Liver (tissue), 9 donors: ENCODE results near the gene CCDC152. TPM values are rescaled to one million over a fixed set of nuclear protein-coding genes. Genes with fewer than 3 reads are reported as not detected.
A peak's percentile ranks its signal among the peaks of the same experiment; 100 is the strongest.

ENCODE experiments used
- DNase-seq: peaks from one replicate; pipeline ENCODE4 v3.0.0-alpha.2; 2017; ENCODE audit warnings: low spot score
- H3K27ac ChIP-seq, 2 donors: one replicate each; pipeline ENCODE4 v1.7.0; 2013; ENCODE audit warnings: inconsistent platforms in 2 of 2, low read length in 2 of 2, control low read depth in 1 of 2, low read depth in 1 of 2, mild to moderate bottlenecking in 1 of 2
- H3K27me3 ChIP-seq, 4 donors: one replicate each; pipeline versions ENCODE4 v1.6.1 to v1.7.0; 2013; ENCODE audit warnings: low read length in 3 of 4, inconsistent platforms in 1 of 4, mild to moderate bottlenecking in 1 of 4, moderate library complexity in 1 of 4; ENCODE audit not compliant: control insufficient read depth in 4 of 4, insufficient read depth in 4 of 4
- H3K36me3 ChIP-seq, 4 donors: one replicate each; pipeline versions ENCODE4 v1.6.1 to v1.7.0; 2013; ENCODE audit warnings: low read length in 3 of 4, mild to moderate bottlenecking in 3 of 4, low read depth in 1 of 4, moderate library complexity in 1 of 4; ENCODE audit not compliant: control insufficient read depth in 4 of 4, insufficient read depth in 3 of 4
- H3K4me1 ChIP-seq, 4 donors: one replicate each; pipeline versions ENCODE4 v1.6.1 to v1.7.0; 2013; ENCODE audit warnings: low read length in 3 of 4, mild to moderate bottlenecking in 3 of 4, moderate library complexity in 1 of 4; ENCODE audit not compliant: control insufficient read depth in 4 of 4, insufficient read depth in 4 of 4
- H3K4me3 ChIP-seq, 3 donors: one replicate each; pipeline versions ENCODE4 v1.6.1 to v1.7.0; 2013; ENCODE audit warnings: low read length in 3 of 3, control low read depth in 1 of 3, low read depth in 1 of 3, mild to moderate bottlenecking in 1 of 3
- H3K9ac ChIP-seq, 2 donors: one replicate each; pipeline ENCODE4 v1.7.0; 2013; ENCODE audit warnings: low read length in 2 of 2, mild to moderate bottlenecking in 2 of 2, moderate library complexity in 2 of 2, control low read depth in 1 of 2, low read depth in 1 of 2
- H3K9me3 ChIP-seq, 4 donors: one replicate each; pipeline versions ENCODE4 v1.6.1 to v1.7.0; 2013; ENCODE audit warnings: low read length in 3 of 4; ENCODE audit not compliant: control insufficient read depth in 4 of 4
- ATF3 ChIP-seq: IDR thresholded peaks from 2 replicates; pipeline ENCODE4 v1.6.1; 2016; ENCODE audit warnings: antibody characterized with exemption
- CTCF ChIP-seq: fragments of 150-350 bp; IDR thresholded peaks from 2 replicates; pipeline ENCODE4 v1.5.1; 2017; ENCODE audit warnings: improper control_type of control experiment, low read depth, low read length; ENCODE audit not compliant: missing input control
- EGR1 ChIP-seq, 2 donors: IDR thresholded peaks; 2 replicates each; pipeline ENCODE4 v1.6.1; 2016 to 2018; ENCODE audit warnings: antibody characterized with exemption in 2 of 2, low read depth in 2 of 2
- FOXA1 ChIP-seq: IDR thresholded peaks from 2 replicates; pipeline ENCODE4 v1.6.1; 2016; ENCODE audit warnings: antibody characterized with exemption
- FOXA2 ChIP-seq: IDR thresholded peaks from 2 replicates; pipeline ENCODE4 v1.6.1; 2016; ENCODE audit warnings: antibody characterized with exemption
- GABPA ChIP-seq, 2 donors: IDR thresholded peaks in 1 of 2; conservative IDR thresholded peaks in 1 of 2; 2 replicates each; pipeline ENCODE4 v1.6.1; 2016; ENCODE audit warnings: antibody characterized with exemption in 2 of 2, mild to moderate bottlenecking in 1 of 2, moderate library complexity in 1 of 2
- HNF4A ChIP-seq, 2 donors: conservative IDR thresholded peaks; 2 replicates each; pipeline ENCODE4 v1.6.1; 2016; ENCODE audit warnings: antibody characterized with exemption in 2 of 2, mild to moderate bottlenecking in 2 of 2
- HNF4G ChIP-seq: IDR thresholded peaks from 2 replicates; pipeline ENCODE4 v1.6.1; 2016; ENCODE audit warnings: antibody characterized with exemption
- JUND ChIP-seq, 2 donors: IDR thresholded peaks; 2 replicates each; pipeline ENCODE4 v1.6.1; 2016; ENCODE audit warnings: antibody characterized with exemption in 2 of 2
- MAX ChIP-seq: IDR thresholded peaks from 2 replicates; pipeline ENCODE4 v1.6.1; 2016; ENCODE audit warnings: antibody characterized with exemption
- NR2F2 ChIP-seq: IDR thresholded peaks from 2 replicates; pipeline ENCODE4 v1.6.1; 2016; ENCODE audit warnings: antibody characterized with exemption
- RAD21 ChIP-seq, 2 donors: IDR thresholded peaks; 2 replicates each; pipeline ENCODE4 v1.6.1; 2016; ENCODE audit warnings: antibody characterized with exemption in 2 of 2, mild to moderate bottlenecking in 2 of 2
- REST ChIP-seq: IDR thresholded peaks from 2 replicates; pipeline ENCODE4 v1.6.1; 2016; ENCODE audit warnings: antibody characterized with exemption, mild to moderate bottlenecking
- RXRA ChIP-seq, 2 donors: IDR thresholded peaks; 2 replicates each; pipeline ENCODE4 v1.6.1; 2017 to 2018; ENCODE audit warnings: antibody characterized with exemption in 2 of 2, mild to moderate bottlenecking in 1 of 2
- SP1 ChIP-seq: IDR thresholded peaks from 2 replicates; pipeline ENCODE4 v1.6.1; 2018; ENCODE audit warnings: antibody characterized with exemption, mild to moderate bottlenecking
- TAF1 ChIP-seq: conservative IDR thresholded peaks from 2 replicates; pipeline ENCODE4 v1.6.1; 2016; ENCODE audit warnings: antibody characterized with exemption, mild to moderate bottlenecking
- YY1 ChIP-seq: IDR thresholded peaks from 2 replicates; pipeline ENCODE4 v1.6.1; 2016; ENCODE audit warnings: antibody characterized with exemption, mild to moderate bottlenecking
- ZBTB33 ChIP-seq: IDR thresholded peaks from 2 replicates; pipeline ENCODE4 v1.6.1; 2016; ENCODE audit warnings: antibody characterized with exemption
- WGBS: extraction: QIAGEN DNeasy Blood & Tissue Kit; methylation state at CpG from one replicate; pipeline ENCODE4 v1.1.7; 2013; 5-methylcytosine and 5-hydroxymethylcytosine counted together
- polyA plus RNA-seq, 2 donors: library from polyadenylated mRNA; stranded (reverse) in 1 of 2; unstranded in 1 of 2; fragments of 200-250 nt in 1 of 2; fragments of >200 nt in 1 of 2; fragmentation: Nextera tagmentation in 1 of 2; extraction: Ambion mirVana in 1 of 2; gene quantifications; one replicate each; pipeline versions ENCODE4 v1.2.1 to v1.2.3, GENCODE V29; 2013 to 2015
- total RNA-seq, 2 donors: library from RNA; depleted of rRNA; stranded (reverse); fragments of >200 nt; gene quantifications; one replicate each; pipeline ENCODE4 v1.2.3, GENCODE V29; 2014
- donor health status: healthy.
- donor health status: healthy.
- donor health status: healthy.
- donor health status: healthy.
- donor health status: healthy.

Gene CCDC152
- total and polyA plus RNA-seq, 4 donors: 0.08 to 81.4 (median 3.3) TPM

GRCh38 chr5:42811591-42812446 lies 55.2 kb downstream of the CCDC152 start, which contains the start of gene SELENOP:
Gene SELENOP (minus strand): TSS chr5:42811892. CDS start chr5:42808353, 3,539 bp downstream.
- H3K27me3 ChIP-seq: no peaks in the 10 kb centered on the region
- peak; percentile 70 for DNase-seq
- H3K36me3 ChIP-seq: peaks cover 0 to 9% (median 5%) of the 10 kb centered on the region in 4 donors
- H3K4me1 ChIP-seq: peaks cover 4 to 40% (median 27%) of the 10 kb centered on the region in 4 donors
- H3K27ac ChIP-seq: peak within 1 kb of the TSS; percentile 70 to 82
- TF ChIP-seq RXRA (IDR thresholded peaks at IDR 0.05) (peak; percentile 86 to 90), JUND (IDR thresholded peaks at IDR 0.05) (peak; percentile 82 to 86), GABPA (IDR thresholded peaks at IDR 0.05 in 1 of 2, conservative IDR thresholded peaks at IDR 0.05 in 1 of 2) (peak in 1 of 2 donors; percentile 11), TAF1 (peak; percentile 100), EGR1 (IDR thresholded peaks at IDR 0.05; ENCODE audit: low read depth in 2 of 2) (peak in 1 of 2 donors; percentile 52), RAD21 (IDR thresholded peaks at IDR 0.05) (peak; percentile 2 to 56), MAX (peak; percentile 69), HNF4A (conservative IDR thresholded peaks at IDR 0.05) (peak; percentile 99), NR2F2 (peak; percentile 88), HNF4G (peak; percentile 98), CTCF (no peak), ZBTB33 (peak; percentile 52), SP1 (peak; percentile 98), YY1 (peak; percentile 60), FOXA2 (peak; percentile 86), FOXA1 (peak; percentile 71), REST (peak; percentile 96), ATF3 (peak; percentile 70)
- peak within 1 kb of the TSS; percentile 76 to 84 (median 82) for H3K4me3 ChIP-seq
- WGBS: 7% methylated on average over 8 of the region's 8 CpGs
- no peaks in the 10 kb centered on the region for H3K9me3 ChIP-seq
- peak within 1 kb of the TSS; percentile 90 to 98 for H3K9ac ChIP-seq
